Dermis microvascular lymphatic vessel endothelial cell (primary cell): Measurements from ENCODE around the gene SPTLC3. TPM values are rescaled to one million over a fixed set of nuclear protein-coding genes. Genes with fewer than 3 reads are reported as not detected.

Source experiments
- DNase-seq, 2 donors: peaks; one replicate each; pipeline versions ENCODE4 v3.0.0 to v3.0.0-alpha.2; 2010; ENCODE audit warnings: low read depth in 2 of 2
- total RNA-seq: library from RNA; depleted of rRNA; stranded (reverse); fragments of >200 nt; gene quantifications from 2 replicates; pipeline ENCODE4 v1.2.1, GENCODE V29; 2014

The SPTLC3 gene
- total RNA-seq, 1 donor from 2014 or later: 0.13 TPM

GRCh38 chr20:13186043-13186774, 177.4 kb downstream of the SPTLC3 start:
- no peak for DNase-seq

- no peak for DNase-seq
These were observed 179.1 kb downstream of the SPTLC3 start for GRCh38 chr20:13187899-13188298.

- no peak for DNase-seq
These were observed 190.5 kb downstream of the SPTLC3 start for GRCh38 chr20:13199279-13199678.

GRCh38 chr20:13200767-13201500, 192.2 kb downstream of the SPTLC3 start:
- DNase-seq: no peak

GRCh38 chr20:13202565-13202964, 193.8 kb downstream of the SPTLC3 start:
- DNase-seq: no peak

- no peak for DNase-seq
These were observed 196.7 kb downstream of the SPTLC3 start for GRCh38 chr20:13205425-13205824.

- DNase-seq: no peak
These were observed 197.2 kb downstream of the SPTLC3 start for GRCh38 chr20:13205848-13206434.

- DNase-seq: no peak
These were observed 198.2 kb downstream of the SPTLC3 start for GRCh38 chr20:13207016-13207415.

- DNase-seq: no peak
These were observed 203.3 kb downstream of the SPTLC3 start for GRCh38 chr20:13211956-13212618.

- no peak for DNase-seq
These were observed 204.0 kb downstream of the SPTLC3 start for GRCh38 chr20:13212750-13213149.

GRCh38 chr20:13213335-13213734, 204.6 kb downstream of the SPTLC3 start:
- no peak for DNase-seq

GRCh38 chr20:13216533-13216932, 207.8 kb downstream of the SPTLC3 start:
- DNase-seq: no peak

Other genes starting within 250 kb of the SPTLC3 start
- under 0.01 TPM in 1 of 2 replicates, not detected in the other for gene ISM1, start 212.3 kb downstream of the SPTLC3 start, total RNA-seq